Measurements from ENCODE around the gene SFXN4.
"Not testable (repeated sequence)": the region's sequence is repeated elsewhere in the genome, so short reads cannot be mapped to it uniquely, and the experiment has no call there.

Gene SFXN4

DNA sequence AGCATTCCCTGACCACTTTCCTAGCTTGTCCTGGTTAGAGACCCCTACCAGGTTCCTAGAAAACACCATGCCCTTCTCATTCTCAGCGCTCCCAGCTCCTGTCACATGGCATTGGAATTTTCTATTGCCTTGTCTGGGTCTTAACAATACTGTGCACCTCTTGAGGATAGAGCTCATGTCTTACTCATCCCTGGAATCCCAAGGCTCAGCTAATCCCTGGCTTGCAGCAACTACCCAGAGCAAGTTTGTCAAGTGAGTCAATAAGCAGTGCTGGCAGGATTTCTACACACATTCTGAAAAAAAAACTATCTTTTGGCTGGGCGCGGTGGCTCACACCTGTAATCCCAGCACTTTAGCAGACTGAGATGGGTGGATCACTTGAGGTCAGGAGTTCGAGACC is 24.8 kb upstream of the SFXN4 start:
- DNase-seq = no peak

DNA sequence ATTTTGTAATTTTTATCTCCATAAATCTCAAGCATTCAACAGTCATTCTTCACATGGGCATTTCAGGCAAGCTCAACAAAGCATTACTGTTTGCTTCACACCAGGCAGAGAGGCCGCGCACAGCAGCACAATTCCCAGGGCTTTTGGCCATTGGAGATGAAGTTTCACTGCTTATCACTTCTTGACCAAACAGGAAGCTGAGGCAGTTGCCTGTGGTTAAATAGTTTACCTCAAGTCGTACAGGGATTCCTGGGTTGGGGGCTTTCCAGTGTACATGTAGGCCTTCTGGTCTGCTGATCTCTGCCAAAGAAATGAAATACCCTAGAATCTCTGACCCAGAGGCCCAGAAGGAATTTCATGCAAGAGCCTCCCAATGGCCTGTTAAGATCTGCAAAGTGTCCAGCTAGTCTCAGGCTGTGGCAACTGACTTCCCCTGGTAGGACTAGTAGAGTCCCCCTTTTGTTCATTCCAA is 24.3 kb upstream of the SFXN4 start:
- no peak for DNase-seq

DNA sequence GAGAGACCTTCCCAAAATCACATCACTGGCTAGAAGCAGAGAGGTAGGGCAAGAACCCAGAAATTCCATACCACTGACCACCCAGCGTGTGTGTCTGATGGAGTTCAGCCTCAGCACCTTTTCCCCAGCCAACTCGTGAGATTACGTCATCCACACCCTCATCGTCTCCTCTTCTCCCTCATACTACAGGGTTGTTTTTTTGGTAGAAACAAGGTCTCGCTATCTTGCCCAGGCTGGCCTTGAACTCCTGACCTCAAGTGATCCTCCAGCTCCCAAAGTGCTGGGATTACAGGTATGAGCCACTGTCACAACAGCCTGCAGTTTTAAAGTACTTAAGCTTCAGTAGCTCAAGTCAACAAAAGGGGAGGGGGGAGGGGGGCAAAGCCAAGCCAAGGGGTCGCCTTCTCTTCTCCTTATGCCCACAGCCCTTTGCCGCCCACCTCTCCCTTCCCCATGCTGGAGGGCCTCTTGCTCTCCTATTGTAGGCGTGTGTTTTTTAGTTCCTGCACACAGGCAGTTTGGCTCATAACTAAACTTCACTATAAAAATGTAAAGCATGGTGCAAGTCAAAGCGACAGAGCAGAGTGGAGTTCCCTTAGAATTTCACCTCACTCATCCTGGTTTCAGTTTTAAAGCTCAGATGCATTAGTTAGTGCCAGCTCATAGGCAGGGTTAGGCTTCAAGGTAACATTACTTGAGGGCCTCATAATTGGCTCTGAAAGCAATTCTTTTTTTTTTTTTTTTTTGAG is 18.3 kb upstream of the SFXN4 start:
- DNase-seq = no peak

GRCh38 chr10:119180850-119181400 is 15.4 kb upstream of the SFXN4 start:
- not testable (repeated sequence) for DNase-seq

GRCh38 chr10:119178372-119179119 is 13.0 kb upstream of the SFXN4 start, which contains the start of gene PRDX3:
Gene PRDX3 (minus strand): TSS chr10:119178812. CDS start chr10:119178790, 22 bp downstream.
- DNase-seq = peak; percentile 70 to 79

DNA sequence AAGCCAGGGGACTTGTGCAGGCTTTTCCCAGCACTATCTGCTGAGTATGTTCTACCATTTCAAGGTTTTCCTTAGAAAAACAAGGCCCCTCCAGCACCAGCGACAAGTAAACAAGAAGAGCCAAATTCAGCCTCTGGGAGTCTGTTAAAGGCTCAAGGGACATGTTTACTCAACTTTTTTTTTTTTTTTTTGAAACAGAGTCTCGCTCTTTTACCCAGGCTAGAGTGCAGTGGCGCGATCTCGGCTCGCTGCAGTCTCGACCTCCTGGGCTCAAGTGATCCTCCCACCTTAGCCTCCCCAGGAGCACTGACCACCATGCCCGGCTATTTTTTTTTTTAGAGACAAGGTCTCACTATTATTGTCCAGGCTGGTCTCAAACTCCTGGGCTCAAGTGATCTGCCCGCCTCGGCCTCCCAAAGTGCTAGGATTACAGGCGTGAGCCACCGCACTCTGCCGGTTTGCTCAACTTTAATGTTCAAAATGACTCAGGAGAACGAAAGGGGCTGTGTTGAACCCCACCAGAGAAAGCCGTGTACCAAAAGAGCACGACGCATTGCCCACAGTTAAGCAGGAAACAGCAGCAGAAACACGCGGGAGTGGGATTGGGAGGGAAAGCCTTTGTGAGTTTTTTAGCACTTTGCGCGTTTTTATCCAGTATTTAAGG is 12.3 kb upstream of the SFXN4 start:
- no peak for DNase-seq

- no peak for DNase-seq
These were observed 10.7 kb upstream of the SFXN4 start for GRCh38 chr10:119176166-119176565.

DNA sequence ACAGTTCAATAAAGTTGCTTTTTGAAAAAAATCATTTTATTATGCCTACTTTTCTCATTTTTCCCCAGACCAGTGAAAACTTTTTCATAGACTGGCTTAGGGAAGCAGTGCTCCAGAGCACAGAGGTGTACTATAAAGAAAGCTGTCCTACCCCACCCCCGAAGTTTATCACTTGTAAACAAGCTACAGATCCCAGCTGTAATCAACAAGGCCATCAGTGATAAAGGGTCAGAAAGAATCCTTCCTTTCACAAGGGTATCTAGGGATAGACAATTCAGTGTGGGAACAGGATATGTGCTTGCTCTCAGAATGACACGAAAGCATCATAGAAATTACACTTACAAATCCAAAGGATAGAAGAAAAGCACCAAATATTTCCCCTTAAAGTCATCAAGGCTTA is 8.6 kb upstream of the SFXN4 start:
- no peak for DNase-seq

DNA sequence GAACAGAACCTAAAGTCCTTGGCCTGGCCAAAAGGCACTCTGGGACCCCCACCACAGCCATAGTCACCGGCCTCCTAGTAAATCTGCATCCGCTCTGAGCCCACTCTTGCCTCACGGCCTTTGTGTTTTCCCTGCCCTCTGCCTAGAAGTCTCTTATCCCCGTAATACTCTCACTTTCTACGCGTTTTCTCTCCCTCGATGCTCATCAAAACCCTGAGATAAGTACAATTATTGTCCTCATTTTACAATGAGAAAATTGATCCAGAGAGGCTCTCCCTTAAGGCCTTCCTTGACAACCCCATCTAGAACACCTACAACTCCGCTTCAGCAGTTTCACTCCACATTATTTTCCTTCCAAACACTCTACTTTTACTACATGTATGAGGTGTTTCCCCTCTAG is 1.5 kb upstream of the SFXN4 start:
- DNase-seq = no peak

- no peak for DNase-seq
These were observed 1.1 kb upstream of the SFXN4 start for GRCh38 chr10:119166564-119166963.

DNA sequence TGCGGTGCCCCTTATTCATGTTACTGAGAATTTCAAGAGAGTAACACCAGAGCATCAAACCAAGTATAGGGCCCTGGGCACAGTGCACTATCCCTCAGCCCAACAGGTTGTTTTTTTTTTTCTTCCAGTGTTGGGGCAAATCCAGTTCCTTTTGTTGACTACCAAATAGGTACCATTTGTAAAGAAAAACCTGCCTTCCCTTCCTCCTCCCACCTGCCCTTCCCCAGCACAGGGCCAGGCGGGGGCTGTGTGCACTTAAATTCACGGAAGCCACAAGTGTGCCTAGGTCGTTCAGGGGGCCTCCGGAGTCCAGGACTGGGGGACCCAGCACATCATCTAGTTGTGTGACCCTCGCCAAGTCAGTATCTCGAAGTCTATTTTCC is 595 bp upstream of the SFXN4 start:
- no peak for DNase-seq

GRCh38 chr10:119162452-119163092 is 2.9 kb downstream of the SFXN4 start:
- no peak for DNase-seq

- DNase-seq = no peak
These were observed 3.6 kb downstream of the SFXN4 start for GRCh38 chr10:119161680-119162451.

- no peak for DNase-seq
These were observed 6.2 kb downstream of the SFXN4 start for GRCh38 chr10:119159332-119159731.

DNA sequence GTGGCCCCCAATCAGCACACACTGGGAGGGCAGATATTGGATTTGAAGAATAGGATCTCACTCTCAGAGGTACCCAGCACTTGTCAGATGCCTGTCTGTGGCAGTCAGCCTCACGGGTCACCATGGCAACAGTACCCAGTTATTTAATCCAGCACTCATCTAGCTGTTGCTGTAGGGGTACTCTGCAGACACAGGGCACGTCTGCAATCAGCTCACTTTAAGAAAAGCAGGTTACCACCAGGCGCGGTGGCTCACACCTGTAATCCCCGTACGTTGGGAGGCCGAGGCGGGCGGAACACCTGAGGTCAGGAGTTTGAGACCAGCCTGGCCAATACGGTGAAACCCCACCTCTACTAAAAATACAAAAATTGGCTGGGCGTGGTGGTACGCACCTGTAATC is 11.9 kb downstream of the SFXN4 start:
- peak in 1 of 2 experiments; percentile 2 for DNase-seq

DNA sequence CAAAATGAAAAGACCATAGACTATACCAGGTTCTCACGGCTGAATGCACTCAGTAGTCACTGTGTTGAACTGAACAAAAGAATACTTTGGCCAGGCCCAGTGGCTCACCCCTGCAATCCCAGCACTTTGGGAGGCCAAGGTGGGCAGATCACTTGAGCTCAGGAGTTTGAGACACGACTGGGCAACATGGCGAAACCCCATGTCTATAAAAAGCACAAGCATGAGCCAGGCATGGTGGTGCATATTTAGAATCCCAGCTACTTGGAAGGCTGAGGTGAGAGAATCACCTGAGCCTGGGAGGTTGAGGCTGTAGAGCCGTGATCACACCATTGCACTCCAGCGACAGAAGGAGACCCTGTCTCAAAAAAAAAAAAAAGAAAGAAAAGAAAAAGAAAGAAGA is 12.5 kb downstream of the SFXN4 start:
- no peak for DNase-seq

DNA sequence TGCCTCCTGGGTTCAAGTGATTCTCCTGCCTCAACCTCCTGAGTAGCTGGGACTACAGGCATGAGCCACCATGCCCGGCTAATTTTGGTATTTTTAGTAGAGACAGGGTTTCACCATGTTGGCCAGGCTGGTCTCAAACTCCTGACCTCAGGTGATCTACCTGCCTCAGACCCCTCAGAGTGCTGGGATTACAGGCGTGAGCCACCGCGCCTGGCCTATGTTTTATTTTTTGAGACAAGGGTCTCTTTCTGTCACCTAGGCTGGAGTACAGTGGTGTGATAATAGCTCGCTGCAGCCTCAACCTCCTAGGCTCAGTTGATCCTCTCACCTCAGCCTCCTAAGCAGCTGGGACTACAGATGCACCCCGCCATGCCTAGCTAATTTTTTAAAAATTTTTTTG is 13.9 kb downstream of the SFXN4 start:
- not testable (repeated sequence) for DNase-seq

- no peak for DNase-seq
These were observed 15.8 kb downstream of the SFXN4 start for GRCh38 chr10:119149729-119150128.

GRCh38 chr10:119149157-119149556 is 16.4 kb downstream of the SFXN4 start:
- DNase-seq = no peak

DNA sequence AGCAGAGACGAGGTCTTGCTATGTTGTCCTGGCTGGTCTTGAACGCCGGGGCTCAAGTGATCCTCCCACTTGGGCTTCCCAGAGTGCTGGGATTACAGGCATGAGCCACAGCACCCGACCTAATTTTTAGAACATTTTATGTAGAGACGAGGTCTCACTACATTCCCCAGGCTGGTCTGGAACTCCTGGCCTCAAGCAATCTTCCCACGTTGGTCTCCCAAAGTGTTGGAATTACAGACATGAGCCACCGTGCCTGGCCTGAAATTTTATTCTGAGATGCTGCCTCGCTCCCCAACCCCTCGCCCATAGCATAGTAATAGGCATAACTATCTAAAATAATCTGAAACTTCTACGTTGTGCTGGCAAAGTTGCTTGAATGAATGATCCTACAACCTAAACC is 21.9 kb downstream of the SFXN4 start:
- no peak for DNase-seq

GRCh38 chr10:119140603-119141245 is 24.8 kb downstream of the SFXN4 start:
- no peak for DNase-seq

Data from NCI-H524 (cell line).